ENCODE results near the gene MIPEP.

- TF ChIP-seq EP300 (IDR thresholded peaks at IDR 0.05; ENCODE audit: borderline replicate concordance in 1 of 2, control insufficient read depth in 1 of 2, low read depth in 2 of 2, low read length in 2 of 2), result no peak; a peak in 1 of 4 replicates
- TF ChIP-seq PKNOX1 (IDR thresholded peaks at IDR 0.05), result no peak
- no peak for TF ChIP-seq SREBF1 (IDR thresholded peaks at IDR 0.05; ENCODE audit: low read length)
- TF ChIP-seq JUND (IDR thresholded peaks at IDR 0.05; ENCODE audit: low read depth, low read length), result no peak
- TF ChIP-seq RCOR1 (conservative IDR thresholded peaks at IDR 0.05; ENCODE audit: low read depth, low read length), result no peak
Observed at GRCh38 chr13:23766283-23766682, 122.9 kb downstream of the MIPEP start.

Measured in GM12878 (cell line).